Measurements from ENCODE around the gene DCAF8.

The DCAF8 gene

DNA sequence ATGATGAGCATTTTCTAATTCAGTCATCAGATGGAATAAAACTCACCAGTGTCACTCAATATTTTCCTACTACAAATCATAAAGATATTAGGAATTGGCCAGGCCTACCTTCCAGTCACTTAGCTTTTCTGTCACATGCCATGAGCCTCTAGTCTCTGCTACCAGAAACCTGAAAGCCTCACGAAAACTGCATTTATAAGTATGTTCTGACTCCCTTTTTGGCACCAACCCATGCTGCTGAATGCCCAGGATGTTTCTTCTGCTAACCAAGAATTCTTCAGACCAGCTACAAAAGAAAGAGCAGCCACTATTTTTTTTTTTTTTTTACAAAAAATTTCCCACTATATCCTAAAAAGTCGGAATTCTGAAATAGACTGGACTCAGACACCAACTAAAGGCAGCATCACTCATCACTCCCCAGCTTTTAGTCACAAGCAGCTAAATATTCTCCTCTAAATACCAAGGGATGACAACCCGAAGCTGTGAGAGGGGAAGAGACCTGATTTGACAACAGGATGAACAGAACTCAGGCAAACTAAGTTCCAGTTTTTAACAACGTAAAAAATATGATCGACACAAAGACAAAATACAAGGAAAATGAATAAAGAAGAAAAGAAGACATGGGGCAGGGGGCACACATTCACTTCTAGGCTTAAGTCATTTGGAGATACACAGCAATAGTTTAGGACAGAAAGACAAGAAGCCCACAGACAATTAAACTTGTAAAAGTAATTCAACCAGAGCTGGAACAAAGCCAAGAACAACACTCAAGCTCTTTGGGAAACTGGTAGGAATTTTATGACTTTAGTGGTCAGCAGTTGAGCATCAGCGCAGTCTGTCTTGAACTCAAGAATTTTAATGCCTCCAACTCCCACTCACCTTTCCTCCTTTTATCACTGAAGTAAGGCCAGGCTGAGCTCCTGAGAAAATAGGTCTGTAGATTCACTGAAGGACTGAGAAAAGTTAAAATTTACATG lies 1.7 kb downstream of the DCAF8 start:
- DNase-seq: no peak

DNA sequence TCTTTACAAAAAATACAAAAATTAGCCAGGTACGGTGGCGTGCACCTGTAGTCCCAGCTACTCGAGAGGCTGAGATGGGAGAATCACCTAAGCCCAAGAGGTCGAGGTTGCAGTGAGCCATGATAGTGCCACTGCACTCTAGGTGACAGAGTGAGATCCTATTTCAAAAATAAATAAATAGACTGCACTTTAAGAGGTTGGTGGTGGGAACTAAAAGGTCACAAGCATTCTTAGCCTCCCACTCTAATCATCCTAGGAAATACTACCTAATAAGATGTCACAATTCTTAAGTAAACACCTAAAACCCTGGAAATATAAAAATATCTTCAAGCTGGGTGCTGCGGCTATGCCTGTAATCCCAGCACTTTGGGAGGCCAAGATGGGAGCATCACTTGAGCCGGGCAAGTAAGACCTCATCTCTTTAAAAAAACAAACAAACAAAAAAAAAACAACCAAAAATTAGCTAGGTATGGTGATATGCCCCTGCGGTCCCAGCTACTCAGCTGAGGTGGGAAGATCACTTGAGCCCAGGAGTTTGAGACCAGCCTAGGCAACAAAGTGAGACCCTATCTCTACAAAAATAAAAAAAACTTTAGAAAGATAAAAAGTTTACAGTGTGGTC lies 4.1 kb downstream of the DCAF8 start:
- no peak for DNase-seq

DNA sequence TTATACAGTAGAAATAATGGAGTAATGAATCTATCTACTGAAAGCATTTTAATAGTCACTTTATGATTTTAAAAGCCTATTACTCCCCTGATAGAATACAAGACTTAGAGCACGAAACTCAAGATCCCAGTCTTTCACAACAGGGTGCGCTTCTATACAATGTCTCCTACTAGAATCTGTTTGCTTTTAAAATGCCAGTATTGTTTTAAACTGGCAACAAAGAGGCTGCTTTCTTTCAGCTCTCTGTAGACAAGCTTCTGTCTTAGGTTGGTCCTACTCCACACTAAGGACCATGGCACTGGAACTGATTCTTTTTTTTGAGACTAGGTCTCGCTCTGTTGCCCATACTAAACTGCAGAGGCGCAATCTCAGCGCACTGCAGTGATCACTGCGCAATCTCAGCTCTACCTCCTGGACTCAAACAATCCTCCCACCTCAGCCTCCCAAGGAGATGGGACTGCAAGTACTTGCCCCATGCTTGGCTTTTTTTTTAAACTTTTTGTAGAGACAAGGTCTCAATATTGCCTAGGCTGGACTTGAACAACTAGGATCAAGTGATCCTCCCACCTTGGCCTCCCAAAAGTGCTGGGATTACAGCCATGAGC lies 4.8 kb downstream of the DCAF8 start:
- DNase-seq: no peak

GRCh38 chr1:160256396-160257046 lies 5.8 kb downstream of the DCAF8 start:
- no peak for DNase-seq

GRCh38 chr1:160255781-160256300 lies 6.5 kb downstream of the DCAF8 start:
- DNase-seq: no peak

GRCh38 chr1:160251687-160252526 lies 10.4 kb downstream of the DCAF8 start:
- peak; percentile 2 for DNase-seq

GRCh38 chr1:160251011-160251410 lies 11.3 kb downstream of the DCAF8 start:
- peak; percentile 70 for DNase-seq

GRCh38 chr1:160247053-160247452 lies 15.3 kb downstream of the DCAF8 start:
- DNase-seq: no peak

DNA sequence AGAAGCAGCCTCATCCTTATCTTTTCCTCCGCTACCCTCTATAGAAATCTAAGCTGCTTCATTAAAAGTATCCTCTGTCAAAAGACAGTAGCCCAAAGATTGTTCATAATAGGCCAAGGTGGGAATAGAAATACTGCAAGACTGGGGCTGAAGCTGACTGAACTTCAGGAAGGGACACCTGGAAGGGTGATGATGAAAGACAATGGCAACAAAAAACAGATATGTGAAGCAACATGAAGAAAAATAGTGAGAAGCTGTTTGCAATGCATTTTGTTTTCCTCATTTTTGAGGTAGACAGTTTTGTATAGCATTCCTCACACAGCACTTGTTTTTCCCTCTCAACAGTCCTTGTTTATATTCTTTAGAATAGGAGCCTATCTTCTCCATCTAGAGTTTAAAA lies 16.9 kb downstream of the DCAF8 start:
- no peak for DNase-seq

DNA sequence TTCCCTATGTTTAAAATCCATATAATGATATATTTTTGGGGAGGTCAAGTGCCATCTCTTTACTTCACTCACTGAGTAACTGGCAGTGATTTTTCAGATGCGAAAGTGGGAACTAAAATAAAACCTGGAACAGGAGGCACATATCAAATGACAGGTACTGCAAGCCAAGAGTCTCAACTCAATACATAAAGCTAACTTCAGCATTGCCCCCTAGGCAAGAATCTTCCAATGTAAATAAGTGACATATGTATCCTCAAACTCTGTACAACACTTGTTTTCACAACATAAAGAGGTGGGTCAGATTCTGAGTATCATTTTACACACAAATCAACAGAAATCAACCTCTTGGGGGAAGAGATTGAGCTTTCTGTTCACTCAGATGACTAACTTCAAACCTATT lies 18.1 kb downstream of the DCAF8 start:
- no peak for DNase-seq

DNA sequence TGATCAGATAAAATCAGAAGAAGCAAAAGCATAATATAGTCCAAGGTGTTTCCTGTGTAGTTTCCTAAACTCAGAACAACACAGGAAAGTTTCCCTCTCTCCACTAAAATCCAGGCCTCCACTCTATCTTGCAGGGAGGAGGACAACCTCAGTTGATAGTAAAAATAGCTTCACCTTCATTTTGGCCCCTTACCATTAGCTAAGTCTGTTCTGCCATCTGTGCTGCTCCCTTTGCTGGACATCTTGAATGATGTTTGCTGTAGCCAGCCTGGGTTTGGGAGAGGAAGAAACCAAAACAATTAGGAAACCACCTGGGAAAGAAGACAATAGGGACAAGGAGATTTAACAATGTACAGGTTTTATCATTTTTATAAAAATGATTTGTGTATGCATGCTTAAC lies 18.6 kb downstream of the DCAF8 start:
- no peak for DNase-seq

- DNase-seq: no peak
These were observed 22.6 kb downstream of the DCAF8 start for GRCh38 chr1:160239582-160240299.

- DNase-seq: no peak
These were observed 23.9 kb downstream of the DCAF8 start for GRCh38 chr1:160238408-160238807.

DNA sequence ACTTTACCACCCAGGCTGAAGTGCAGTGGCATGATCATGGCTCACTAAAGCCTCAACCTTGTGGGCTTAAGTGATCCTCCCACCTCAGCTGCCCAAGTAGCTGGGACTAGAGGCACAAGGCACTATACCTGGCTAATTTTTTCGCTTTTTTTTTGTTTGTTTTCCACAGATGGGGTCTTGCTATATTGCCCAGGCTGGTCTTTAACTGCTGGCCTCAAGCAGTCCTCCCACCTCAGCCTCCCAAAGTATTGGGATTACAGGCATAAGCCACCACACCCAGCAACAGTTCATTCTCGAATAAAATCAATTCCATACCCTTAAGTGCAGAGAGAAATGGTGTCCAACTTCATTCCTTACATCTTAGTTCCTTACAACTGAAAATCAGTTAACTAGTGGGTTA lies 24.8 kb downstream of the DCAF8 start:
- no peak for DNase-seq

DNA sequence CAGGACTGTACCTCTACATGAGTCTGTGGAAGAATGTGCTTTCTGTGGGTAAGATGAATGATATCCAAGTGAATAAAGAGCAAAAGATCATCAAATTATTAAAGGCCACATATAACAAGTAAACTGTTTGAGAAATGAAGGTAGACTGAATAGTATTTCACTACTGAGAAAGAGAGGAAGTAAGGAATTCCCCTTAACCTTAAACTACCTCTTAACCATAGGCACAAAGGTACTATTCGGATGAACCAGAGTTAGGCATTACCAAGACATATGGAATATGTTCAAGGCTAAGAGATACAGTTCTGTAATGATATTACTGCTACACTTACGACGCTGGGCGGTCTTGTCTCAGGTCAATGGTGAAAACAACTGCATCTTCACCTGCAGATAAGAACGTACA lies 25.5 kb downstream of the DCAF8 start:
- no peak for DNase-seq

DNA sequence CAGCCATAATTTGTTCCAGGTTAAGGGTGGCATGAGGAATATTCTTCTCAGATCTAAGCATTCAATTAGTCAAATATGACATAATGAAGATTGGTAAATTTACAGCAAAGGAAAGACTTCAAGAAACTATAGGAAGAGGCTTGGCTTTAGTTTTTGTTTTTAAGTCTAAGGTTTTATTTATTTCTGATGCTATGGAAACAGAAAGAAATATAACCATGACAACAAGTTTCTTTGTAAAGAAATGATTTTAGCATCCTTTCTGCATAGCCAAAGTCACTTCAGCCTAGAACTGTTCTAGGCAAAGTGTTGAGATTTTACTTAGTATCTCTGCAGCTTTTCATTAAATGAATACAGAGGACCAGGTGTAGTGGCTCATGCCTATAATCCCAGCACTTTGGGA lies 29.4 kb downstream of the DCAF8 start:
- no peak for DNase-seq

DNA sequence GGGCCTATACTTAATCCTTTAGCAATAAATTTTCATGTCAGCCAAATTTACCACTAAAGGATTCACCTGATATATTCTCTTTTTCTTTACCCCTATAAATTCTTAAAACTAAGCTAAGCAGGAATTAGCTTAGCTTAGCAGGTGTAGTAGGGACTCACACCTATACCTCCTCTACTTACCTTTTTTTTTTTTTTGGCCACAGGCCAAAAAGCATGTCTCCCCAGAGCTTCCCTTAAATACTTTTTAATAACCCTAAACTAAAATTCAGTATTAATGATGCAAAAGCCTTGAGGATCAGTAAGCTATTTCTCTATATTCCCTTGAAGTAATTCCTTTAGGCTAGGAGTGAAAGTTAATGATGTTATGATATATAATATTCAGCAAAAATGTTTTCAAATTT lies 33.9 kb downstream of the DCAF8 start:
- DNase-seq: no peak

DNA sequence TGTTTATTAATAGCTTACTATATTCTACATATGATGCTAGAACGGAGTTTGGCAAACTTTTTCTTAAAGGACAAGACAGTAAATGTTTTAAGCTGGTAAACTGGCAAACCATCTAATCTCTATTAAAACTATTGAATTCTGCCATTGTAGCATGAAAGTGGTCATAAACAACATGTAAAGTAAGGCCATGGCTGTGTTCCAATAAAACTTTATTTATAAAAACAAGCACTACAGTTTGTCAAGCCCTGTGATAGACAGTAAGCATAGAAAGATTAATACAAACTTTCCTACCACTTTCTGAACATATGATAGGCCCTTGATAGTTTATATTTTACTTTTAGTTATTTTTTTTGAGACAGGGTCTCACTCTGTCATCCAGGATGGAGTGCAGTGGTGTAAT lies 34.8 kb downstream of the DCAF8 start:
- DNase-seq: no peak

- DNase-seq: no peak
These were observed 35.3 kb downstream of the DCAF8 start for GRCh38 chr1:160227034-160227433.

GRCh38 chr1:160226623-160227022 lies 35.7 kb downstream of the DCAF8 start:
- DNase-seq: no peak

GRCh38 chr1:160225345-160225744 lies 37.0 kb downstream of the DCAF8 start:
- no peak for DNase-seq

- DNase-seq: no peak
These were observed 37.7 kb downstream of the DCAF8 start for GRCh38 chr1:160224606-160225005.

Measured in NCI-H524 treated with DMSO at 0.1 percent for 48 hours (cell line).